ENCODE data around the gene ANXA4. TPM values are rescaled to one million over a fixed set of nuclear protein-coding genes. Genes with fewer than 3 reads are reported as not detected.
A peak's percentile ranks its signal among the peaks of the same experiment; 100 is the strongest.

Gene ANXA4
- total RNA-seq, 1 donor from 2014 or later = 250 TPM

DNA sequence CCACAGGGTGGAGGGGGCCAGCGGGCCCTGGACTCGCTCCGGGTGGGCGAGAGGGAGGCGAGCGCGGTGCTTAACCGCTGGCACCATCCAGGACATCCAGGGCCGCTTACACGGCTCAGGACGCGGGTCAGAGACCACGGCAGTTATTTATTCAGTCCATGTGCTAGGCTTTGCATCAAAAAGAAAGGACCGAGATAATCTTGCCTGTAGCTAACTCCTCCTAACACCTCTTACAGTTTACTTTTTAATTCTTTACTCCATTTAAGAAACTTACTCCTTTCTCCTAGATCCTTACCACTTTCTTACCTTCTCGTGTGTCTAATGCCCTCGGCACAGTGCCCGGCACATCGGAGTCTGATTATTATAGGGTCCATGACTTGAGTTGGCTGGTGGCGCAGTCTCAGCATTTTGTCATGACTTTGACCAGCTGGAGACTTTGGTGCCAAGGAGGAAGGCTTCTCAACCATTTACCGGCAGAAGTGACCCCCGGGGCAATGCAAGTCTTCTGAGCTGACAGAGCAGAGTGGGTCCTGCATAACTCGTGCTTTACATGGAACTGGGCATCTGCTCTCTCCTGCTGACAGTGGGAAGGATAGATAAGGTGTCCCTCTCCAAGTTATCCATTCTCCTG lies 503 bp downstream of the ANXA4 start:
- Mint-ChIP-seq H3K4me1 (ENCODE audit: low read depth) (peaks cover 48% of the 10 kb centered on the region), H3K4me3 (ENCODE audit: low read depth) (peak overlapping the region; percentile 92), H3K27me3 (no peaks in the 10 kb centered on the region), H3K27ac (peak overlapping the region; percentile 94), H3K36me3 (ENCODE audit: insufficient read depth) (peaks cover 22% of the 10 kb centered on the region), H3K9me3 (ENCODE audit: low read depth) (peaks cover 3% of the 10 kb centered on the region)
- no peak for TF ChIP-seq CTCF (IDR thresholded peaks at IDR 0.05; ENCODE audit: unreplicated experiment)
- no peak for DNase-seq (ENCODE audit: low spot score, unreplicated experiment)

- Mint-ChIP-seq H3K4me3 (ENCODE audit: low read depth) (peak overlapping the region; percentile 92), H3K27ac (peak overlapping the region; percentile 53), H3K27me3 (no peaks in the 10 kb centered on the region), H3K4me1 (ENCODE audit: low read depth) (peaks cover 42% of the 10 kb centered on the region), H3K9me3 (ENCODE audit: low read depth) (peaks cover 3% of the 10 kb centered on the region), H3K36me3 (ENCODE audit: insufficient read depth) (peaks cover 23% of the 10 kb centered on the region)
- no peak for DNase-seq (ENCODE audit: low spot score, unreplicated experiment)
- no peak for TF ChIP-seq CTCF (IDR thresholded peaks at IDR 0.05; ENCODE audit: unreplicated experiment)
These were observed 1.9 kb downstream of the ANXA4 start for GRCh38 chr2:69743847-69744264.

- TF ChIP-seq CTCF (IDR thresholded peaks at IDR 0.05; ENCODE audit: unreplicated experiment) = no peak
- peaks cover 3% of the 10 kb centered on the region for H3K9me3 Mint-ChIP-seq (ENCODE audit: low read depth)
- H3K36me3 Mint-ChIP-seq (ENCODE audit: insufficient read depth) = peaks cover 29% of the 10 kb centered on the region
- H3K27me3 Mint-ChIP-seq = no peaks in the 10 kb centered on the region
- peaks cover 47% of the 10 kb centered on the region for H3K4me1 Mint-ChIP-seq (ENCODE audit: low read depth)
- no peak for DNase-seq (ENCODE audit: low spot score, unreplicated experiment)
- H3K27ac Mint-ChIP-seq = no peak overlapping the region
- peak overlapping the region; percentile 71 for H3K4me3 Mint-ChIP-seq (ENCODE audit: low read depth)
These were observed 2.5 kb downstream of the ANXA4 start for GRCh38 chr2:69744456-69744855.

- DNase-seq (ENCODE audit: low spot score, unreplicated experiment) = no peak
- peaks cover 48% of the 10 kb centered on the region for H3K4me1 Mint-ChIP-seq (ENCODE audit: low read depth)
- peak overlapping the region; percentile 71 for H3K4me3 Mint-ChIP-seq (ENCODE audit: low read depth)
- peaks cover 31% of the 10 kb centered on the region for H3K36me3 Mint-ChIP-seq (ENCODE audit: insufficient read depth)
- no peaks in the 10 kb centered on the region for H3K27me3 Mint-ChIP-seq
- peaks cover 3% of the 10 kb centered on the region for H3K9me3 Mint-ChIP-seq (ENCODE audit: low read depth)
- H3K27ac Mint-ChIP-seq = peak overlapping the region; percentile 83
- TF ChIP-seq CTCF (IDR thresholded peaks at IDR 0.05; ENCODE audit: unreplicated experiment) = no peak
These were observed 3.1 kb downstream of the ANXA4 start for GRCh38 chr2:69745035-69745434.

DNA sequence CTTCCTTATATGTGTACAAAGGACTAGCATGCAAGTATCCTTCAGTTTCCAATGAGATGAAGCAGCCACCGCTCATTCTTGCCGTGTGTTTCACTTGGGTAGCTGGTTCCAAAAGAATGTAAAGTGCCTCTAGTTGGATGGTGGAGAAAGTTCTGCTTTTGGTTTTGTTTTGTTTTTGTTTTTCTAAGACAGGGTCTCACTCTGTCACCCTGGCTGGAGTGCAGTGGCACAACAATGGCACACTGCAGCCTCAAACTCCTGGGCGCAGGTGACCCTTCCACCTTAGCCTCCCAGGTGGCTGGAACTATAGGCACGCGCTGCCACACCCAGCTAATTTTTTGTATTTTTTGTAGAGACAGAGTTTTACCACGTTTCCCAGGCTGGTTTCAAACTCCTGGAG lies 8.3 kb downstream of the ANXA4 start:
- Mint-ChIP-seq H3K36me3 (ENCODE audit: insufficient read depth) (peaks cover 39% of the 10 kb centered on the region), H3K4me1 (ENCODE audit: low read depth) (peaks cover 52% of the 10 kb centered on the region), H3K4me3 (ENCODE audit: low read depth) (no peak overlapping the region), H3K27ac (peak overlapping the region; percentile 14), H3K9me3 (ENCODE audit: low read depth) (peaks cover 3% of the 10 kb centered on the region), H3K27me3 (no peaks in the 10 kb centered on the region)
- no peak for TF ChIP-seq CTCF (IDR thresholded peaks at IDR 0.05; ENCODE audit: unreplicated experiment)
- no peak for DNase-seq (ENCODE audit: low spot score, unreplicated experiment)
